Globus pallidus (tissue), 1 donor: Measurements from ENCODE around the gene SATL1.
"Not testable (repeated sequence)": the region's sequence is repeated elsewhere in the genome, so short reads cannot be mapped to it uniquely, and the experiment has no call there.

Source experiments
- DNase-seq: peaks from one replicate; pipeline ENCODE4 v3.0.0-alpha.2; 2015; ENCODE audit warnings: low spot score

The SATL1 gene

GRCh38 chrX:85108165-85108564, 135.4 kb downstream of the SATL1 start:
- no peak for DNase-seq

- DNase-seq = no peak
Observed at GRCh38 chrX:85107407-85107806, 136.2 kb downstream of the SATL1 start.

- DNase-seq = no peak
Observed at GRCh38 chrX:85089321-85089840, 154.2 kb downstream of the SATL1 start.

GRCh38 chrX:85084770-85085393, 158.7 kb downstream of the SATL1 start:
- DNase-seq = peak; percentile 5

- not testable (repeated sequence) for DNase-seq
Observed at GRCh38 chrX:85077247-85077646, 166.3 kb downstream of the SATL1 start.

GRCh38 chrX:85065512-85066198, 177.9 kb downstream of the SATL1 start:
- no peak for DNase-seq

GRCh38 chrX:85052636-85053343, 190.8 kb downstream of the SATL1 start:
- DNase-seq = peak; percentile 7

- no peak for DNase-seq
Observed at GRCh38 chrX:85052205-85052604, 191.4 kb downstream of the SATL1 start.

- DNase-seq = no peak
Observed at GRCh38 chrX:85051627-85052026, 192.0 kb downstream of the SATL1 start.
